A673 (cell line): ENCODE results near the gene MAGIX.

Experiments
- EZH2 ChIP-seq: fragments of 200-600 bp; sonication (generic); IDR thresholded peaks from 2 replicates; pipeline ENCODE4 v1.6.1; 2017; ENCODE audit warnings: borderline replicate concordance, low read depth, mild to moderate bottlenecking, mixed read lengths, antibody characterized with exemption, low read length; ENCODE audit not compliant: poor library complexity, severe bottlenecking
- TF ChIP-seq, protein P1 (sequence below): fragments of 300-800, 200-600 bp; sonication (generic); conservative IDR thresholded peaks from 2 replicates; pipeline ENCODE4 v1.5.1; 2017; ENCODE audit warnings: low read depth, mild to moderate bottlenecking, antibody characterized with exemption, low read length, moderate library complexity, mixed read lengths

DNA sequence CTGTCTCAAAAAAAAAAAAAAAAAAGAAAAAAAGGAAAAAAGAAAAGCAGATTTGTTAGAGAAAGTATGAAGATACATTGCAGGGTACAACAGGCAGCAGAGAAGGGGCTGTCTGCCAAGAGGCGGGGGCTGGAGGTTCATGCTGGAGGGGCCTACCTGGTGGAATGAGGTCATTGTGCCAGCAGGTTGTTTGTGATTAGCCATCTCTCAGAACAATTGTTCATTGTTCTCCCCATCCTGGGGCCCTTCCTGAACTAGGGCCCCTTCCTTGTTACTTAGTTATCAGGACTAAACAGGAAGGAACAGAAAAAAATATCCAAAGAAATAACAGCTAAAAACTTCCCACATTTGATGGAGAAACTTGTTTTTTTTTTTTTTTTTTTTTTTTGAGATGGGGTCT is 25.1 kb upstream of the MAGIX start:
- TF ChIP-seq, protein P1, sequence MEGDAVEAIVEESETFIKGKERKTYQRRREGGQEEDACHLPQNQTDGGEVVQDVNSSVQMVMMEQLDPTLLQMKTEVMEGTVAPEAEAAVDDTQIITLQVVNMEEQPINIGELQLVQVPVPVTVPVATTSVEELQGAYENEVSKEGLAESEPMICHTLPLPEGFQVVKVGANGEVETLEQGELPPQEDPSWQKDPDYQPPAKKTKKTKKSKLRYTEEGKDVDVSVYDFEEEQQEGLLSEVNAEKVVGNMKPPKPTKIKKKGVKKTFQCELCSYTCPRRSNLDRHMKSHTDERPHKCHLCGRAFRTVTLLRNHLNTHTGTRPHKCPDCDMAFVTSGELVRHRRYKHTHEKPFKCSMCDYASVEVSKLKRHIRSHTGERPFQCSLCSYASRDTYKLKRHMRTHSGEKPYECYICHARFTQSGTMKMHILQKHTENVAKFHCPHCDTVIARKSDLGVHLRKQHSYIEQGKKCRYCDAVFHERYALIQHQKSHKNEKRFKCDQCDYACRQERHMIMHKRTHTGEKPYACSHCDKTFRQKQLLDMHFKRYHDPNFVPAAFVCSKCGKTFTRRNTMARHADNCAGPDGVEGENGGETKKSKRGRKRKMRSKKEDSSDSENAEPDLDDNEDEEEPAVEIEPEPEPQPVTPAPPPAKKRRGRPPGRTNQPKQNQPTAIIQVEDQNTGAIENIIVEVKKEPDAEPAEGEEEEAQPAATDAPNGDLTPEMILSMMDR: no peak
- no peak for TF ChIP-seq EZH2
